ENCODE data around the gene GHRH.

DNA sequence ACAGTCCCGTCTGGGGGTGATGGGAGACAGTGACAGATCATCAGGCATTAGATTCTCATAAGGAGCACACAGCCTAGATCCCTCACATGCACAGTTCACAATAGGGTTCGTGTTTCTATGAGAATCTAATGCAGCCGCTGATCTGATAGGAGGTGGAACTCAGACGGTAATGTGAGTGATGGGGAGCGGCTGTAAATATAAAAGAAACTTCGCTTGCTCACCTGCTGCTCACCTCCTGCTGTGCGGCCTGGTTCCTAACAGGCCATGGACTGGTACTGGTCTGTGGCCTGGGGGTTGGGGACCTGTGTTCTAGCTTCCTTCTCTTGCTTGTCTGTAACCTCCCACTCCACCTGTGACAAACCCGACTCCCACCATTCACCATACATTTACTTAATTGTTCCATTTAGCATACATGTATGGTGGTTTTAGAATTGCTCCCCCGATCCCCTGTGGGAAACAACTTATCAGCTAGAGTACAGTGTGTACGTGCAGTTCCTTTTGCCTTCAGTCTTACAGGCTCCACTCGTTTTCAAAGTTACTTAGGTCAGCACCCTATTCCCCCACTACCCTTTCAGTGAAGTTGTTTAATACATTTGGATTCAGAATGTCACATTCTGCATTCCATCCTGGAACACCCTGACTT lies 31.8 kb upstream of the GHRH start:
- TF ChIP-seq, protein P1, sequence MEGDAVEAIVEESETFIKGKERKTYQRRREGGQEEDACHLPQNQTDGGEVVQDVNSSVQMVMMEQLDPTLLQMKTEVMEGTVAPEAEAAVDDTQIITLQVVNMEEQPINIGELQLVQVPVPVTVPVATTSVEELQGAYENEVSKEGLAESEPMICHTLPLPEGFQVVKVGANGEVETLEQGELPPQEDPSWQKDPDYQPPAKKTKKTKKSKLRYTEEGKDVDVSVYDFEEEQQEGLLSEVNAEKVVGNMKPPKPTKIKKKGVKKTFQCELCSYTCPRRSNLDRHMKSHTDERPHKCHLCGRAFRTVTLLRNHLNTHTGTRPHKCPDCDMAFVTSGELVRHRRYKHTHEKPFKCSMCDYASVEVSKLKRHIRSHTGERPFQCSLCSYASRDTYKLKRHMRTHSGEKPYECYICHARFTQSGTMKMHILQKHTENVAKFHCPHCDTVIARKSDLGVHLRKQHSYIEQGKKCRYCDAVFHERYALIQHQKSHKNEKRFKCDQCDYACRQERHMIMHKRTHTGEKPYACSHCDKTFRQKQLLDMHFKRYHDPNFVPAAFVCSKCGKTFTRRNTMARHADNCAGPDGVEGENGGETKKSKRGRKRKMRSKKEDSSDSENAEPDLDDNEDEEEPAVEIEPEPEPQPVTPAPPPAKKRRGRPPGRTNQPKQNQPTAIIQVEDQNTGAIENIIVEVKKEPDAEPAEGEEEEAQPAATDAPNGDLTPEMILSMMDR (IDR thresholded peaks at IDR 0.05) = no peak
- no peak for TF ChIP-seq POLR2A (IDR thresholded peaks at IDR 0.05)

Measured in thyroid gland (tissue), 4 donors.